ENCODE measurements around the gene SMYD2. TPM values are rescaled to one million over a fixed set of nuclear protein-coding genes. Genes with fewer than 3 reads are reported as not detected.

The SMYD2 gene
- total RNA-seq, 1 donor from 2014 or later = 39.8 TPM

- no peaks in the 10 kb centered on the region for H3K36me3 ChIP-seq
- no peak for ATAC-seq
- no peaks in the 10 kb centered on the region for H3K4me1 ChIP-seq
- H3K9me3 ChIP-seq = no peaks in the 10 kb centered on the region
- no peaks in the 10 kb centered on the region for H3K27me3 ChIP-seq
- H3K27ac ChIP-seq = no peak overlapping the region
- no peak for TF ChIP-seq CTCF (IDR thresholded peaks at IDR 0.05)
- intact Hi-C loops (cut with DNase I) = no loop called here
- no peak overlapping the region for H3K4me3 ChIP-seq
- DNase-seq = no peak
These were observed 9.6 kb downstream of the SMYD2 start for GRCh38 chr1:214290424-214291037.

- Histone ChIP-seq H3K36me3 (no peaks in the 10 kb centered on the region), H3K4me3 (no peak overlapping the region), H3K27me3 (no peaks in the 10 kb centered on the region), H3K9me3 (no peaks in the 10 kb centered on the region), H3K4me1 (no peaks in the 10 kb centered on the region), H3K27ac (no peak overlapping the region)
- intact Hi-C loops (cut with DNase I) = no loop called here
- DNase-seq = no peak
- TF ChIP-seq CTCF (IDR thresholded peaks at IDR 0.05) = no peak
- ATAC-seq = peak; percentile 72
These were observed 11.4 kb downstream of the SMYD2 start for GRCh38 chr1:214292322-214292721.

- no peak for TF ChIP-seq CTCF (IDR thresholded peaks at IDR 0.05)
- Histone ChIP-seq H3K4me1 (no peaks in the 10 kb centered on the region), H3K27me3 (no peaks in the 10 kb centered on the region), H3K4me3 (no peak overlapping the region), H3K36me3 (no peaks in the 10 kb centered on the region), H3K27ac (no peak overlapping the region), H3K9me3 (no peaks in the 10 kb centered on the region)
- no peak for DNase-seq
- intact Hi-C loops (cut with DNase I) = no loop called here
- no peak for ATAC-seq
These were observed 15.0 kb downstream of the SMYD2 start for GRCh38 chr1:214295934-214296333.

GRCh38 chr1:214296860-214297745, 16.1 kb downstream of the SMYD2 start:
- TF ChIP-seq CTCF (IDR thresholded peaks at IDR 0.05) = no peak
- H3K27me3 ChIP-seq = no peaks in the 10 kb centered on the region
- ATAC-seq (peak; percentile 62), DNase-seq (no peak)
- no peak overlapping the region for H3K4me3 ChIP-seq
- H3K4me1 ChIP-seq = no peaks in the 10 kb centered on the region
- no peaks in the 10 kb centered on the region for H3K9me3 ChIP-seq
- no peaks in the 10 kb centered on the region for H3K36me3 ChIP-seq
- no peak overlapping the region for H3K27ac ChIP-seq
- intact Hi-C loops (cut with DNase I) = no loop called here

GRCh38 chr1:214300149-214300780, 19.3 kb downstream of the SMYD2 start:
- DNase-seq (no peak), ATAC-seq (no peak)
- Histone ChIP-seq H3K4me1 (no peaks in the 10 kb centered on the region), H3K27ac (no peak overlapping the region), H3K27me3 (no peaks in the 10 kb centered on the region), H3K36me3 (no peaks in the 10 kb centered on the region), H3K4me3 (no peak overlapping the region), H3K9me3 (no peaks in the 10 kb centered on the region)
- no peak for TF ChIP-seq CTCF (IDR thresholded peaks at IDR 0.05)
- intact Hi-C loops (cut with DNase I) = no loop called here
